HepG2 (cell line): ENCODE measurements around the gene SGCE. TPM values are rescaled to one million over a fixed set of nuclear protein-coding genes. Genes with fewer than 3 reads are reported as not detected.

ENCODE experiments used
- CSRNP1 ChIP-seq: sonication (generic); formaldehyde crosslinking; IDR thresholded peaks from 2 replicates; pipeline ENCODE4 v1.8.1; 2023; ENCODE audit warnings: mild to moderate bottlenecking, missing genetic modification reagents
- HNF4A ChIP-seq: sonication (generic); formaldehyde crosslinking; IDR thresholded peaks from 2 replicates; pipeline ENCODE4 v1.4.0; 2020; ENCODE audit warnings: missing genetic modification reagents
- NBN ChIP-seq: fragments of 450-650 bp; conservative IDR thresholded peaks from 2 replicates; pipeline ENCODE4 v1.6.1; 2017
- ZBTB33 ChIP-seq: sonication (generic); formaldehyde crosslinking; IDR thresholded peaks from 2 replicates; pipeline ENCODE4 v1.4.0; 2020; ENCODE audit warnings: missing genetic modification reagents
- ZNF256 ChIP-seq: sonication (generic); formaldehyde crosslinking; conservative IDR thresholded peaks from 2 replicates; pipeline ENCODE4 v1.4.0; 2020; ENCODE audit warnings: missing genetic modification reagents
- ZSCAN12 ChIP-seq: sonication (generic); formaldehyde crosslinking; IDR thresholded peaks from 2 replicates; pipeline ENCODE4 v1.9.0; 2021; ENCODE audit warnings: mild to moderate bottlenecking, missing genetic modification reagents
- polyA plus RNA-seq, 8 experiments: library from polyadenylated mRNA; depleted of rRNA in 3 of 8; stranded (reverse) in 7 of 8; unstranded in 1 of 8; fragments of >200 nt; fragmentation: Illumina TruSeq in 4 of 8; extraction: Trizol in 4 of 8; gene quantifications; 2 replicates each; pipeline versions ENCODE4 v1.2.1 to v1.2.3, GENCODE V29; 2011 to 2016; ENCODE audit warnings: low read depth in 4 of 8, missing spikeins in 1 of 8, mixed read lengths in 1 of 8; ENCODE audit not compliant: insufficient read depth in 1 of 8
- total RNA-seq, 5 experiments: library from RNA; depleted of rRNA; stranded (reverse); fragments of >200 nt; fragmentation: Illumina TruSeq; extraction: Trizol; gene quantifications; 2 replicates each; pipeline ENCODE4 v1.2.3, GENCODE V29; 2016; ENCODE audit warnings: low read depth in 1 of 5
- TF ChIP-seq, protein P1 (sequence below): IDR thresholded peaks from 2 replicates; pipeline ENCODE4 v1.4.0; 2020; ENCODE audit warnings: mild to moderate bottlenecking, missing genetic modification reagents
- TF ChIP-seq, protein P2 (sequence below): sonication (generic); formaldehyde crosslinking; IDR thresholded peaks from 2 replicates; pipeline ENCODE4 v1.8.0; 2022; ENCODE audit warnings: mild to moderate bottlenecking, missing genetic modification reagents, borderline replicate concordance
- TF ChIP-seq, protein P3 (sequence below): IDR thresholded peaks from 2 replicates; pipeline ENCODE4 v1.6.1; 2012; ENCODE audit warnings: low read depth, low read length, improper control_type of control experiment

Gene SGCE
- total and polyA plus RNA-seq, 2 of the 13 experiments (the other 11 are each of a cell fraction or from before 2014, with no cell fraction given): 52.3 to 71.1 TPM

DNA sequence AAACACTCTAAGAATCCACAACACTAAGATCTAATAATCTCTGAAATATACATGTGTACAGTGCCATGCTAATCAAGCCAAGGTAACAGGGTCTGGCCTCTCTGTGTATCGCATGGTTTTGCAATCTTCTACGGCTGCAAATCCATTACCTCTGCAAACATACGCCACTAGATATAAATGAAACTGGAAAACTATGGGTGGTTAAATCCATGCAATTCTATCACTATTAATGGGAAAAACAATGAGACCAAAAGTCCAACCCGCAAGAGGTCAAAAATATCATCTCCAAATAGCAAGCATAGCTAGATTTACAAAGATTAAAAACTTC is 23.0 kb downstream of the SGCE start (continued):
- TF ChIP-seq, protein P1, sequence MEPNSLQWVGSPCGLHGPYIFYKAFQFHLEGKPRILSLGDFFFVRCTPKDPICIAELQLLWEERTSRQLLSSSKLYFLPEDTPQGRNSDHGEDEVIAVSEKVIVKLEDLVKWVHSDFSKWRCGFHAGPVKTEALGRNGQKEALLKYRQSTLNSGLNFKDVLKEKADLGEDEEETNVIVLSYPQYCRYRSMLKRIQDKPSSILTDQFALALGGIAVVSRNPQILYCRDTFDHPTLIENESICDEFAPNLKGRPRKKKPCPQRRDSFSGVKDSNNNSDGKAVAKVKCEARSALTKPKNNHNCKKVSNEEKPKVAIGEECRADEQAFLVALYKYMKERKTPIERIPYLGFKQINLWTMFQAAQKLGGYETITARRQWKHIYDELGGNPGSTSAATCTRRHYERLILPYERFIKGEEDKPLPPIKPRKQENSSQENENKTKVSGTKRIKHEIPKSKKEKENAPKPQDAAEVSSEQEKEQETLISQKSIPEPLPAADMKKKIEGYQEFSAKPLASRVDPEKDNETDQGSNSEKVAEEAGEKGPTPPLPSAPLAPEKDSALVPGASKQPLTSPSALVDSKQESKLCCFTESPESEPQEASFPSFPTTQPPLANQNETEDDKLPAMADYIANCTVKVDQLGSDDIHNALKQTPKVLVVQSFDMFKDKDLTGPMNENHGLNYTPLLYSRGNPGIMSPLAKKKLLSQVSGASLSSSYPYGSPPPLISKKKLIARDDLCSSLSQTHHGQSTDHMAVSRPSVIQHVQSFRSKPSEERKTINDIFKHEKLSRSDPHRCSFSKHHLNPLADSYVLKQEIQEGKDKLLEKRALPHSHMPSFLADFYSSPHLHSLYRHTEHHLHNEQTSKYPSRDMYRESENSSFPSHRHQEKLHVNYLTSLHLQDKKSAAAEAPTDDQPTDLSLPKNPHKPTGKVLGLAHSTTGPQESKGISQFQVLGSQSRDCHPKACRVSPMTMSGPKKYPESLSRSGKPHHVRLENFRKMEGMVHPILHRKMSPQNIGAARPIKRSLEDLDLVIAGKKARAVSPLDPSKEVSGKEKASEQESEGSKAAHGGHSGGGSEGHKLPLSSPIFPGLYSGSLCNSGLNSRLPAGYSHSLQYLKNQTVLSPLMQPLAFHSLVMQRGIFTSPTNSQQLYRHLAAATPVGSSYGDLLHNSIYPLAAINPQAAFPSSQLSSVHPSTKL: peak; percentile 25; the same call in 1 of the 2 replicates
- TF ChIP-seq, protein P2, sequence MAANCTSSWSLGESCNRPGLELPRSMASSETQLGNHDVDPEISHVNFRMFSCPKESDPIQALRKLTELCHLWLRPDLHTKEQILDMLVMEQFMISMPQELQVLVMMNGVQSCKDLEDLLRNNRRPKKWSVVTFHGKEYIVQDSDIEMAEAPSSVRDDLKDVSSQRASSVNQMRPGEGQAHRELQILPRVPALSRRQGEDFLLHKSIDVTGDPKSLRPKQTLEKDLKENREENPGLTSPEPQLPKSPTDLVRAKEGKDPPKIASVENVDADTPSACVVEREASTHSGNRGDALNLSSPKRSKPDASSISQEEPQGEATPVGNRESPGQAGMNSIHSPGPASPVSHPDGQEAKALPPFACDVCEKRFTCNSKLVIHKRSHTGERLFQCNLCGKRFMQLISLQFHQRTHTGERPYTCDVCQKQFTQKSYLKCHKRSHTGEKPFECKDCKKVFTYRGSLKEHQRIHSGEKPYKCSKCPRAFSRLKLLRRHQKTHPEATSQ (CRISPR knock-in tag): no peak
- TF ChIP-seq, protein P3, sequence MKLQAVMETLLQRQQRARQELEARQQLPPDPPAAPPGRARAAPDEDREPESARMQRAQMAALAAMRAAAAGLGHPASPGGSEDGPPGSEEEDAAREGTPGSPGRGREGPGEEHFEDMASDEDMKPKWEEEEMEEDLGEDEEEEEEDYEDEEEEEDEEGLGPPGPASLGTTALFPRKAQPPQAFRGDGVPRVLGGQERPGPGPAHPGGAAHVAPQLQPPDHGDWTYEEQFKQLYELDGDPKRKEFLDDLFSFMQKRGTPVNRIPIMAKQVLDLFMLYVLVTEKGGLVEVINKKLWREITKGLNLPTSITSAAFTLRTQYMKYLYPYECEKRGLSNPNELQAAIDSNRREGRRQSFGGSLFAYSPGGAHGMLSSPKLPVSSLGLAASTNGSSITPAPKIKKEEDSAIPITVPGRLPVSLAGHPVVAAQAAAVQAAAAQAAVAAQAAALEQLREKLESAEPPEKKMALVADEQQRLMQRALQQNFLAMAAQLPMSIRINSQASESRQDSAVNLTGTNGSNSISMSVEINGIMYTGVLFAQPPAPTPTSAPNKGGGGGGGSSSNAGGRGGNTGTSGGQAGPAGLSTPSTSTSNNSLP: peak; percentile 49; the same call in 1 of the 2 replicates
- TF ChIP-seq CSRNP1 (CRISPR knock-in tag) (no peak), ZBTB33 (CRISPR knock-in tag) (0 out of 2 replicates have a peak, but pooled peaks have one; percentile 50), NBN (no peak), HNF4A (CRISPR knock-in tag) (peak; percentile 21; the same call in 1 of the 2 replicates), ZNF256 (CRISPR knock-in tag) (no peak), ZSCAN12 (CRISPR knock-in tag) (no peak)
